Measurements from ENCODE around the gene ABHD17A.

ABHD17A gene

DNA sequence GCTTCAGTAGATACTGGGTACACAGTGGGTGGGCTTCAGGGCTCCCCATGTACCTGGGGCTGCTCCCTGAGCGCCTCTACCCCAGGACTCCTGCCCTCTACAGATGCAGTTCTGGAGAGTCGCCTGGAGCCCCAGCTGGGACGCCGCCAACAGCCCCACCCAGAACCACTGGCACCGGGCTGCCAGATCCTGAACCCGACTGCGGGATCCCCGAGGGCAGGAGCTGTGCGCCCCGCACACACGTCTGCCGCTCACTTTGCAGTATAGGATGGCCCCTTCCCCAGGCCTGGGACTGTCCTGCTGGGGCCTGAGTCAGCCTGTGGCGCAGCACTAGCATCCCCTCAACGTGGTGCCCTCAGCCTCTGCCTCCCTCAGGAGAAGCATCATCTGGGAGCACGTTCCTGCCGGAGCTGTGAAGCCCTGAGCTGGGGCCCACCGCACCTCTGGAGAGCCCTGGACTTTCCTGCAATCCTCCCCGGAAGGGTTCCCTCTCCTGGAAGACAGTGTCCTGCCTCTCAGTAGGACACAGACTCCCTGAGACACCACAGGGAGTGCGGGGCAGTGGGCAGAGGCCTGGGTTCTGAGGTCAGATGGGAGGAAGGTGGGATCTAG lies 40.7 kb downstream of the ABHD17A start:
- FAIRE-seq (no peak), DNase-seq (ENCODE audit: insufficient read length, low spot score) (no peak)
- TF ChIP-seq POLR2A (IDR thresholded peaks at IDR 0.05; ENCODE audit: low read depth, low read length) = no peak

GRCh38 chr19:1843646-1844394 lies 41.5 kb downstream of the ABHD17A start:
- FAIRE-seq = no peak
- no peak for DNase-seq (ENCODE audit: insufficient read length, low spot score)
- TF ChIP-seq POLR2A (IDR thresholded peaks at IDR 0.05; ENCODE audit: low read depth, low read length) = no peak

DNA sequence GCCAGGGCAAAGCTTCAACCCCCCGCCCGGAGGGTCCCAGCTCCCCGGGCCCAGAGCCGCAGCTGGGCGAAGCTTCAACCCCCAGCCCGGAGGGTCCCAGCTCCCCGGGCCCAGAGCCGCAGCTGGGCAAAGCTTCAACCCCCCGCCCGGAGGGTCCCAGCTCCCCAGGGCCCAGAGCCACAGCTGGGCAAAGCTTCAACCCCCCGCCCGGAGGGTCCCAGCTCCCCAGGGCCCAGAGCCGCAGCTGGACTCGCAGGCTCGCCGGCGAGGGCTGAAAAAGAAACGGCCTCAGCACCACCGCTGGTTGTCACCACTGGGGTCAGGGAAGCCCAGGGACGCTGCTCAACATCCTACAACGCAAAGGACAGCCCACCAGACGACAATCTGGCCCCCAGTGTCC lies 42.2 kb downstream of the ABHD17A start:
- TF ChIP-seq POLR2A (IDR thresholded peaks at IDR 0.05; ENCODE audit: low read depth, low read length) = no peak
- FAIRE-seq (no peak), DNase-seq (ENCODE audit: insufficient read length, low spot score) (no peak)

GRCh38 chr19:1841209-1841924 lies 43.9 kb downstream of the ABHD17A start:
- TF ChIP-seq POLR2A (IDR thresholded peaks at IDR 0.05; ENCODE audit: low read depth, low read length) = no peak
- no peak for FAIRE-seq
- DNase-seq (ENCODE audit: insufficient read length, low spot score) = no peak

DNA sequence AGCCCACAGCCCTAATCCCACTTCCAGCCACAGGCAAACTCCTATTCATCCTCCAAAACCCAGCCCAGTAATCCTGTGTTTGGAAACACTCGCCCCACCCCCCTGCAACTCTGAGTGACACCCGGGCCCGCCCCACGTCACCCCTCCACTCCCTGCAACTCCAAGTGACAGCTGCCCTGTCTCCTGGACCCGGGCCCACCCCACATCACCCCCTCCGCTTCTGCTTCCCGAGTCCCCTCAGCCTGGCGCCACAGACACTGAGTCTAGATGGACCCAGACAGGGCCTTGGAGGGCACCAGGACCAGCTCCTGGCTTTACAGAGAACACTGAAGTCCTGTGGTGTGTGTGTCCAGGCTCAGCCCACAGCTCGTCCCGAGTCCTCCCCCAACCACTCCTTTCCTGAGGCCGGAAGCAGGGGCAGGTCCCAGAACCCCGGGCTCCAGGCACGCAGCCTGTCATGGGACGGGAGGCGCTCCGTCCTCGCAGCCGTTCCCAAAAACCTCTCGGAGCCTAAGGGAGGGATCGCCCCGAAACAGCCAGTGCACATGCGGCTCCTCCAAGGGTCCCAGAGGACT lies 44.7 kb downstream of the ABHD17A start:
- DNase-seq (ENCODE audit: insufficient read length, low spot score) (no peak), FAIRE-seq (no peak)
- TF ChIP-seq POLR2A (IDR thresholded peaks at IDR 0.05; ENCODE audit: low read depth, low read length) = no peak

GRCh38 chr19:1839658-1840540 lies 45.4 kb downstream of the ABHD17A start:
- no peak for DNase-seq (ENCODE audit: insufficient read length, low spot score)
- no peak for FAIRE-seq
- no peak for TF ChIP-seq POLR2A (IDR thresholded peaks at IDR 0.05; ENCODE audit: low read depth, low read length)

DNA sequence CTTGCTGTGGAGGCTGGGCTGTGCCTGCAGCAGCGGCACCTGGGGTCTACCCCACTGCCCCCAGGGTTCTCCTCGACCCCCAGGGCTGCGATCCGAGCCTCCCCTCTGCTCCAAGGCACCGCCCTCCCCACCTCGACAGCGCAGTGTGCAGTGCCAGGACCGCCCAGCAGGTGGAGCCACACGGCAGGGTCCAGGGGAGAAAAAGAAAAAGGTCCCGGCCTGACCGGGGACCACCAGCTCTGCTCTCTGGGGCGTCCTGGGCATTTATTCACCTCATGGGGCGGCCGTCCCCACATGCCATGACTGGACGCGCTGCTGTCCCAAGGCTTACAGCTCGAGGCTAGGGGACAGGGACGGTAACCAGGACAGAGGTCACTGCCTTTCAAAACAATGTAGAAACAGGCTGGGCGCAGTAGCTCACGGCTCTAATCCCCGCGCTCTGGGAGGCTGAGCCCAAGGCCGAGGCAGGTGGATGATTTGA lies 47.6 kb downstream of the ABHD17A start:
- DNase-seq (ENCODE audit: insufficient read length, low spot score) = peak; percentile 66
- TF ChIP-seq POLR2A (IDR thresholded peaks at IDR 0.05; ENCODE audit: low read depth, low read length) = no peak
- no peak for FAIRE-seq

- DNase-seq (ENCODE audit: insufficient read length, low spot score) (no peak), FAIRE-seq (no peak)
- no peak for TF ChIP-seq POLR2A (IDR thresholded peaks at IDR 0.05; ENCODE audit: low read depth, low read length)
These were observed 48.1 kb downstream of the ABHD17A start for GRCh38 chr19:1837222-1837565.

DNA sequence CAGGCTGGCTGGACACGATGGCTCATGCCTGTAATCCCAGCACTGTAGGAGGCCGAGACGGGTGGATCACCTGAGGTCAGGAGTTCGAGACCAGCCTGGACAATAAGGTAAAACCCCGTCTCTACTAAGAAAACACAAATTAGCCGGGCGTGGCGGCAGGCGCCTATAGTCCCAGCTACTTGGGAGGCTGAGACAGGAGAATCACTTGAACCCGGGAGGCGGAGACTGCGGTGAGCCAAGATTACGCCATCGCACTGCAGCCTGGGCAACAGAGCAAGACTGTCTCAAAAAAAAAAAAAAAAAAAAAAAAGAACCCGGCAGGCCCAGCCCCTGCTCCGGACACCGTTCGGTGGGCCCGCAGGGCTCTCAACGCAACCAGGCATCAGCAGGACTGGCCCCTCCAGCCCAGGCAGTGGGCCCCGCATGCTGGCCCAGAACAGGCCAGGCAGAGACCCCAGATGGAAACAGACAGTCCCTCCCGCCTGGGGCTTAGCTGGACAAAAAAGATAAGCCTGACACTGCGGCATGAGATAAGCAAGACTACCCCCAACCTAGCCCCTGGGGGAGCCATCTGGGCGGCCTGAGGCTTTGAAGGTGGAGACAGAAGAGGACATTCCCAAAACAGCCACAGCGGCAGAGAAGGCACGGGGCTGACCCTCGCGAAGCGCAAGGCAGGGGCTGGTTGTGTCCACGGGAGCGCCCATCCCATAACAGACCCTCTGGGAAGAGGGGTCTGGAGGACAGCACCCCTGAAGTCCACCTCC lies 48.7 kb downstream of the ABHD17A start:
- no peak for FAIRE-seq
- TF ChIP-seq POLR2A (IDR thresholded peaks at IDR 0.05; ENCODE audit: low read depth, low read length) = no peak
- DNase-seq (ENCODE audit: insufficient read length, low spot score) = no peak

GRCh38 chr19:1833540-1833939 lies 51.8 kb downstream of the ABHD17A start:
- no peak for DNase-seq (ENCODE audit: insufficient read length, low spot score)
- FAIRE-seq = no peak
- TF ChIP-seq POLR2A (IDR thresholded peaks at IDR 0.05; ENCODE audit: low read depth, low read length) = no peak; the same call in 1 of the 2 replicates

DNA sequence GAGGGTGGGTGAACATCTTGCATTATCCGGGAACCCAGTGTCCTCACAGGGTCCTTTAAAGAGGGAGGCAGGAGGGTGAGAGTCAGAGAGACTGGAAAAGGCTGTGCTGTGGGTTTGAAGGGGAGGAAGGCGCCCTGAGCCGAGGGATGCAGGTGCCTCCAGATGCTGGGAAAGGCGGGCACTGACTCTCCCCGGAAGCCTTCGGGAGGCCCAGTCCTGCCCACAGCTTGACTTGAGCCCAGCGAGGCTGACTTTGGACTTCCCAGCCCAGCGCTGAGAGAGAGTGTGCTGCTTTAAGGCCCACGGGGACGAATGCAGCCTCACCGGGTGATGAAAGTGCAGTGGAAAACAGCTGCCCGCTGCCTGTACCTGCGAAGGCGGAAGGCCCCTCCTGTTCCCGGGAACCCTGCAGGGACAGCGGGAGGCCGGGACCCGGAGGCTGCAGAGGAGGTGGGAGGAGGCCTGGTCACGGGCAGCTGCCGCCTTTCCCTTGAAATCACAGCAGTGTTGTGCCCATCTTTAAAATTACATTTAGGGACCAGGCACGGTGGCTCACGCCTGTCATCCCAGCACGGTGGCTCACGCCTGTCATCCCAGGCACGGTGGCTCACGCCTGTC lies 53.1 kb downstream of the ABHD17A start:
- no peak for DNase-seq (ENCODE audit: insufficient read length, low spot score)
- no peak for TF ChIP-seq POLR2A (IDR thresholded peaks at IDR 0.05; ENCODE audit: low read depth, low read length)
- no peak for FAIRE-seq

DNA sequence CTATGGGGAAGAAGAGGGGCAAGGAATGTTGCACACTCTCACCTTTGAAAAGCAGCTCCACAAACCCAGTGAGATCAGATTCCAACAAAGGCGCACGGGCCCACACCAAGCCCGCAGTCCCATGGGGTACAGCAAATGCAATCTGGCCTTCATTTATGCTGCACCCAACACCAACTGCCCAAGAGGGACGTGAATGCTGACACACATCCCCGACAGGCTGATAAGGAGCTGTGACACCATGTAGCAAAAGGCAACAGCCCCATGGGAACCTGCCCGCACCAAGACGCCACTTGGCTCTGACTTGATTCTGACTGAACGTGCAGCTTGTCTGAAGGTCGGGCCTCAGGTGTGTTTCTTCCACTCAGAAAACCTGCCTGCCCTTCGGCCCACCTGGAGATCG lies 54.3 kb downstream of the ABHD17A start:
- no peak for TF ChIP-seq POLR2A (IDR thresholded peaks at IDR 0.05; ENCODE audit: low read depth, low read length)
- DNase-seq (ENCODE audit: insufficient read length, low spot score) = no peak
- no peak for FAIRE-seq

All from H54 (cell line).